Upper lobe of left lung (tissue), 6 donors: ENCODE measurements around the gene RNF207. TPM values are rescaled to one million over a fixed set of nuclear protein-coding genes. Genes with fewer than 3 reads are reported as not detected.

Experiments used
- ATAC-seq, 2 donors: fragments of 200-7000 bp; cut with Tn5 transposase; one replicate each; pipeline ENCODE4 v1.9.1; 2022; ENCODE audit warnings: mild to moderate bottlenecking in 2 of 2, moderate library complexity in 2 of 2; ENCODE audit not compliant: low FRiP score in 2 of 2
- DNase-seq, 2 donors: peaks; one replicate each; pipeline ENCODE4 v3.0.0-alpha.2; 2019 to 2020
- H3K27ac ChIP-seq, 4 donors: fragments of 200-600 bp; sonication (generic); one replicate each; pipeline ENCODE4 v1.5.1; 2016 to 2019
- H3K27me3 ChIP-seq, 4 donors: fragments of 200-600 bp; sonication (generic); one replicate each; pipeline ENCODE4 v1.5.1; 2017 to 2019
- H3K36me3 ChIP-seq, 4 donors: fragments of 200-600 bp; sonication (generic); one replicate each; pipeline ENCODE4 v1.5.1; 2016 to 2019
- H3K4me1 ChIP-seq, 4 donors: fragments of 200-600 bp; sonication (generic); one replicate each; pipeline ENCODE4 v1.5.1; 2018 to 2019
- H3K4me3 ChIP-seq, 4 donors: fragments of 200-600 bp; sonication (generic); one replicate each; pipeline ENCODE4 v1.5.1; 2017 to 2019; ENCODE audit warnings: mild to moderate bottlenecking in 2 of 4, moderate library complexity in 1 of 4
- H3K9me3 ChIP-seq, 4 donors: fragments of 200-600 bp; sonication (generic); one replicate each; pipeline ENCODE4 v1.5.1; 2018 to 2019
- CTCF ChIP-seq, 6 experiments: fragments of 450-650 bp in 4 of 6; fragments of 200-600 bp in 2 of 6; sonication (generic) in 2 of 6; IDR thresholded peaks; one replicate each; pipeline ENCODE4 v1.5.1; 2016 to 2019; ENCODE audit warnings: antibody characterized with exemption in 6 of 6
- EP300 ChIP-seq, 4 donors: sonication (generic); formaldehyde crosslinking; IDR thresholded peaks; one replicate each; pipeline ENCODE4 v1.5.1; 2017; ENCODE audit warnings: antibody characterized with exemption in 4 of 4, control low read depth in 2 of 4
- POLR2A ChIP-seq, 4 donors: fragments of 450-650 bp; IDR thresholded peaks; one replicate each; pipeline ENCODE4 v1.5.1; 2016 to 2017; ENCODE audit warnings: antibody characterized with exemption in 4 of 4, mild to moderate bottlenecking in 2 of 4
- POLR2AphosphoS5 ChIP-seq, 2 donors: sonication (generic); formaldehyde crosslinking; IDR thresholded peaks; one replicate each; pipeline ENCODE4 v1.5.1; 2017; ENCODE audit warnings: antibody characterized with exemption in 2 of 2
- WGBS, 2 donors: methylation state at CpG; one replicate each; pipeline ENCODE4 v1.1.5; 2017 to 2018; 5-methylcytosine and 5-hydroxymethylcytosine counted together
- total RNA-seq, 6 donors: library from RNA; depleted of rRNA in 4 of 6; stranded (reverse); fragments of >200 nt in 4 of 6; gene quantifications; one replicate each; pipeline versions ENCODE4 v1.1.0 to v1.2.1, GENCODE V29; 2016 to 2021
- donor health status: DM: no; HTN: no; CAD: no; lungs with moderate emphysema.
- donor health status: DM: no; HTN: yes; CAD: no; lungs with severe emphysema.

Gene RNF207
- 10 to 100 TPM in 5 of 6 donors, 1 to 10 TPM in 1; 9.8 to 85.9 (median 18.3) TPM for total RNA-seq

- H3K4me3 ChIP-seq: peak within 1 kb of the TSS; percentile 7 to 71 (median 62)
- WGBS, 2 donors: 0 to 1% methylated on average over 11 to 26 of the region's 66 CpGs
- H3K4me1 ChIP-seq: peaks cover 36 to 49% (median 41%) of the 10 kb centered on the region in 4 donors
- TF ChIP-seq POLR2AphosphoS5 (IDR thresholded peaks at IDR 0.05): peak; percentile 35 to 40
- no peak for TF ChIP-seq EP300 (IDR thresholded peaks at IDR 0.05)
- peak in 2 of 4 donors; percentile 50 to 58 for TF ChIP-seq POLR2A (IDR thresholded peaks at IDR 0.05)
- TF ChIP-seq CTCF (IDR thresholded peaks at IDR 0.05): no peak
- peak within 1 kb of the TSS; percentile 57 to 75 (median 68) for H3K27ac ChIP-seq
- no peaks in the 10 kb centered on the region for H3K9me3 ChIP-seq
- DNase-seq: peak; percentile 72 to 90
- ATAC-seq: peak; percentile 79 to 84
- no peaks in the 10 kb centered on the region for H3K36me3 ChIP-seq
- peaks cover 0 to 22% (median 6%) of the 10 kb centered on the region in 4 donors for H3K27me3 ChIP-seq
These were observed at the start of gene RNF207 for GRCh38 chr1:6205849-6206519. Gene RNF207 (plus strand): TSS chr1:6206119. CDS start chr1:6206536, 417 bp downstream.

GRCh38 chr1:6157132-6157527, 48.8 kb upstream of the RNF207 start:
- 79% methylated on average over 2 of the region's 2 CpGs; no CpG with 5 or more reads in 1 of the 2 donors for WGBS, 2 donors

GRCh38 chr1:6157528-6158174, 48.3 kb upstream of the RNF207 start:
- TF ChIP-seq POLR2A (IDR thresholded peaks at IDR 0.05) (no peak), EP300 (IDR thresholded peaks at IDR 0.05) (no peak), POLR2AphosphoS5 (IDR thresholded peaks at IDR 0.05) (no peak), CTCF (IDR thresholded peaks at IDR 0.05) (no peak)
- Histone ChIP-seq H3K4me1 (no peaks in the 10 kb centered on the region), H3K27me3 (no peaks in the 10 kb centered on the region), H3K9me3 (no peaks in the 10 kb centered on the region), H3K27ac (no peak overlapping the region), H3K4me3 (no peak overlapping the region), H3K36me3 (no peaks in the 10 kb centered on the region)
- DNase-seq (no peak), ATAC-seq (no peak)
- WGBS, 2 donors: 48 to 61% methylated on average over 12 to 14 of the region's 15 CpGs

More at GRCh38 chr1:6157132-6157527, 48.8 kb upstream of the RNF207 start:
- no peaks in the 10 kb centered on the region for H3K36me3 ChIP-seq
- DNase-seq: no peak
- H3K4me3 ChIP-seq: no peak overlapping the region
- H3K27ac ChIP-seq: no peak overlapping the region
- H3K9me3 ChIP-seq: no peaks in the 10 kb centered on the region
- ATAC-seq: no peak
- no peak for TF ChIP-seq EP300 (IDR thresholded peaks at IDR 0.05)
- no peak for TF ChIP-seq POLR2AphosphoS5 (IDR thresholded peaks at IDR 0.05)
- no peak for TF ChIP-seq CTCF (IDR thresholded peaks at IDR 0.05)
- TF ChIP-seq POLR2A (IDR thresholded peaks at IDR 0.05): no peak
- H3K4me1 ChIP-seq: no peaks in the 10 kb centered on the region
- no peaks in the 10 kb centered on the region for H3K27me3 ChIP-seq

- H3K4me1 ChIP-seq: no peaks in the 10 kb centered on the region
- H3K27ac ChIP-seq: no peak overlapping the region
- peak in 1 of 2 donors; percentile 27 for DNase-seq
- 83 to 85% methylated on average over 6 to 8 of the region's 8 CpGs for WGBS, 2 donors
- no peak overlapping the region for H3K4me3 ChIP-seq
- no peaks in the 10 kb centered on the region for H3K36me3 ChIP-seq
- no peaks in the 10 kb centered on the region for H3K27me3 ChIP-seq
- no peak for TF ChIP-seq POLR2AphosphoS5 (IDR thresholded peaks at IDR 0.05)
- no peak for TF ChIP-seq POLR2A (IDR thresholded peaks at IDR 0.05)
- no peak for TF ChIP-seq CTCF (IDR thresholded peaks at IDR 0.05)
- TF ChIP-seq EP300 (IDR thresholded peaks at IDR 0.05): no peak
- ATAC-seq: no peak
- no peaks in the 10 kb centered on the region for H3K9me3 ChIP-seq
These were observed 47.7 kb upstream of the RNF207 start for GRCh38 chr1:6158181-6158580.
